NCI-H2227 (cell line): Measurements from ENCODE around the gene HELQ.
"Not testable (repeated sequence)": the region's sequence is repeated elsewhere in the genome, so short reads cannot be mapped to it uniquely, and the experiment has no call there.

Experiments used
- DNase-seq: peaks from one replicate; lab custom pipeline; 2025; ENCODE audit not compliant: unreplicated experiment; lab: John Stamatoyannopoulos, UW

The HELQ gene

GRCh38 chr4:83440148-83440814, 15.3 kb downstream of the HELQ start:
- no peak for DNase-seq

GRCh38 chr4:83438719-83439118, 16.9 kb downstream of the HELQ start:
- DNase-seq = no peak

- no peak for DNase-seq
Measured at GRCh38 chr4:83436680-83437079, 18.9 kb downstream of the HELQ start.

GRCh38 chr4:83431200-83431599, 24.4 kb downstream of the HELQ start:
- DNase-seq = no peak

GRCh38 chr4:83418211-83418610, 37.4 kb downstream of the HELQ start:
- no peak for DNase-seq

- DNase-seq = no peak
Measured at GRCh38 chr4:83417566-83417965, 38.1 kb downstream of the HELQ start.

GRCh38 chr4:83413676-83414075, 41.9 kb downstream of the HELQ start:
- no peak for DNase-seq

- no peak for DNase-seq
Measured at GRCh38 chr4:83408908-83409307, 46.7 kb downstream of the HELQ start.

GRCh38 chr4:83405844-83406816, 49.5 kb downstream of the HELQ start:
- no peak for DNase-seq

- not testable (repeated sequence) for DNase-seq
Measured at GRCh38 chr4:83398158-83398557, 57.5 kb downstream of the HELQ start.

GRCh38 chr4:83393908-83394307, 61.7 kb downstream of the HELQ start:
- no peak for DNase-seq

- DNase-seq = no peak
Measured at GRCh38 chr4:83392562-83392961, 63.1 kb downstream of the HELQ start.

GRCh38 chr4:83390944-83391343, 64.7 kb downstream of the HELQ start:
- no peak for DNase-seq

GRCh38 chr4:83389756-83390505, 65.7 kb downstream of the HELQ start:
- DNase-seq = no peak

- DNase-seq = peak; percentile 14
Measured at GRCh38 chr4:83389037-83389720, 66.4 kb downstream of the HELQ start.

GRCh38 chr4:83388313-83388676, 67.3 kb downstream of the HELQ start:
- no peak for DNase-seq

GRCh38 chr4:83387476-83388312, 67.9 kb downstream of the HELQ start:
- no peak for DNase-seq

- DNase-seq = no peak
Measured at GRCh38 chr4:83387012-83387411, 68.6 kb downstream of the HELQ start.

- DNase-seq = no peak
Measured at GRCh38 chr4:83382850-83383249, 72.8 kb downstream of the HELQ start.

GRCh38 chr4:83381173-83381572, 74.5 kb downstream of the HELQ start:
- no peak for DNase-seq
